HepG2 (cell line): ENCODE data around the gene NUTF2. TPM values are rescaled to one million over a fixed set of nuclear protein-coding genes. Genes with fewer than 3 reads are reported as not detected.
A peak's percentile ranks its signal among the peaks of the same experiment; 100 is the strongest.

Source experiments
- ADNP ChIP-seq: sonication (generic); formaldehyde crosslinking; IDR thresholded peaks from 2 replicates; pipeline ENCODE4 v1.4.0; 2020; ENCODE audit warnings: missing genetic modification reagents
- DNMT1 ChIP-seq: sonication (generic); formaldehyde crosslinking; IDR thresholded peaks from 2 replicates; pipeline ENCODE4 v1.5.1; 2020; ENCODE audit warnings: mild to moderate bottlenecking, missing genetic modification reagents
- HCFC1 ChIP-seq: fragments of 150-350 bp; IDR thresholded peaks from 2 replicates; pipeline ENCODE4 v1.6.1; 2014; ENCODE audit warnings: low read depth, low read length
- HMG20A ChIP-seq: IDR thresholded peaks from 2 replicates; pipeline ENCODE4 v1.6.1; 2016; ENCODE audit warnings: borderline replicate concordance
- IKZF4 ChIP-seq: sonication (generic); formaldehyde crosslinking; IDR thresholded peaks from 2 replicates; pipeline ENCODE4 v1.5.1; 2020; ENCODE audit warnings: borderline replicate concordance, mild to moderate bottlenecking, low read depth, missing genetic modification reagents; ENCODE audit errors: not compliant biosample characterization
- ISX ChIP-seq: sonication (generic); formaldehyde crosslinking; conservative IDR thresholded peaks from 2 replicates; pipeline ENCODE4 v1.5.0; 2020; ENCODE audit warnings: missing genetic modification reagents
- NR2C2 ChIP-seq: sonication (generic); formaldehyde crosslinking; IDR thresholded peaks from 2 replicates; pipeline ENCODE4 v1.4.0; 2020; ENCODE audit warnings: missing genetic modification reagents, mild to moderate bottlenecking, moderate library complexity, borderline replicate concordance
- SNAI1 ChIP-seq: sonication (generic); formaldehyde crosslinking; IDR thresholded peaks from 2 replicates; pipeline ENCODE4 v1.5.0; 2020; ENCODE audit warnings: mild to moderate bottlenecking, missing genetic modification reagents, borderline replicate concordance
- STAG1 ChIP-seq: sonication (generic); formaldehyde crosslinking; IDR thresholded peaks from 2 replicates; pipeline ENCODE4 v1.4.0; 2020; ENCODE audit warnings: missing genetic modification reagents
- SUZ12 ChIP-seq: fragments of 150-350 bp; IDR thresholded peaks from 2 replicates; pipeline ENCODE4 v1.6.1; 2014; ENCODE audit warnings: low read depth, low read length
- ZBTB20 ChIP-seq: sonication (generic); formaldehyde crosslinking; IDR thresholded peaks from 2 replicates; pipeline ENCODE4 v1.8.1; 2023; ENCODE audit warnings: missing genetic modification reagents, low read depth, mild to moderate bottlenecking, borderline replicate concordance
- ZNF569 ChIP-seq: sonication (generic); formaldehyde crosslinking; IDR thresholded peaks from 2 replicates; pipeline ENCODE4 v1.5.0; 2020; ENCODE audit warnings: mild to moderate bottlenecking, missing genetic modification reagents, moderate library complexity, borderline replicate concordance
- ZNF691 ChIP-seq: sonication (generic); formaldehyde crosslinking; IDR thresholded peaks from 2 replicates; pipeline ENCODE4 v1.4.0; 2020; ENCODE audit warnings: missing genetic modification reagents, low read depth, mild to moderate bottlenecking, borderline replicate concordance
- polyA plus RNA-seq, 8 experiments: library from polyadenylated mRNA; depleted of rRNA in 3 of 8; stranded (reverse) in 7 of 8; unstranded in 1 of 8; fragments of >200 nt; fragmentation: Illumina TruSeq in 4 of 8; extraction: Trizol in 4 of 8; gene quantifications; 2 replicates each; pipeline versions ENCODE4 v1.2.1 to v1.2.3, GENCODE V29; 2011 to 2016; ENCODE audit warnings: low read depth in 4 of 8, missing spikeins in 1 of 8, mixed read lengths in 1 of 8; ENCODE audit not compliant: insufficient read depth in 1 of 8
- total RNA-seq, 5 experiments: library from RNA; depleted of rRNA; stranded (reverse); fragments of >200 nt; fragmentation: Illumina TruSeq; extraction: Trizol; gene quantifications; 2 replicates each; pipeline ENCODE4 v1.2.3, GENCODE V29; 2016; ENCODE audit warnings: low read depth in 1 of 5
- TF ChIP-seq, protein P1 (sequence below): sonication (generic); formaldehyde crosslinking; IDR thresholded peaks from 2 replicates; pipeline ENCODE4 v1.5.0; 2020; ENCODE audit warnings: mild to moderate bottlenecking, missing genetic modification reagents, borderline replicate concordance
- TF ChIP-seq, protein P2 (sequence below): sonication (generic); formaldehyde crosslinking; IDR thresholded peaks from 2 replicates; pipeline ENCODE4 v1.5.0; 2020; ENCODE audit warnings: missing genetic modification reagents
- TF ChIP-seq, protein P3 (sequence below): sonication (generic); formaldehyde crosslinking; IDR thresholded peaks from 2 replicates; pipeline ENCODE4 v1.4.0; 2020; ENCODE audit warnings: mild to moderate bottlenecking, low read depth, missing genetic modification reagents
- TF ChIP-seq, protein P4 (sequence below): IDR thresholded peaks from 2 replicates; pipeline ENCODE4 v1.4.0; 2020; ENCODE audit warnings: mild to moderate bottlenecking, missing genetic modification reagents

NUTF2 gene
- total and polyA plus RNA-seq, 2 of the 13 experiments (the other 11 are each of a cell fraction or from before 2014, with no cell fraction given), result 168 to 214 TPM

DNA sequence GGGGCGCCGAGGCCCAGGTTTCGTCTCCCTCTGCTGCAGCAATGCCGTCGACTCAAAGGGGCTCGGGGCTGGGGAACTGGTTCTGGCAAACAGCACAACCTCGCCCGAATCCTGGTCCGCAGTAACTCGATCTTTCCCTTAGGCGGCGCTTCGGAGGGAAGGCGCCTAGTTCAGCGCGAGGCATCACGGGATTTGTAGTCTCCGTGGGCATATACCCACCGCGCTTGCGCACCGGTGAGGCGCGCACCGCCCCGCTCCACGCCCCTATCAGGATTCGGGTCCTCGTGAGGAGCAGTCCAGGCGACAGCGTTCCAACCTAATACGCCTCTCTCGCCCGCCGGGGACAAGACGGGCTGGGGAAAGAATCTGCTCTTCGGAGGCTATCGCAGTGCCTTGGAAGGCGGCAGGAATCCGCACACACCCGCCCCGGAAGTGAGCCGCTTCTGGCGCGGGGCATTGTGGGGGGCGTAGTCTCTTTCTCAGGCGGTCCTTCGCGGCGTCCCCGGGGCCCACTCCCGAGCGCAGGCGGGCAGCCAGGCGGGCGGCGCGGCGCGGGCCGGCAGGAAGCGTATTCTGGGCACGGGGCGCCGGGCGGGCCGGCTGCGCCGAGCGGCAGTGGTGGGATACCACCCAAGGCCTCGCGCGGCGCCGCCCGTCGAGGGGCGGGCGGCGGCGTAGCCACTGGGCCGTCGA, 4.8 kb upstream of the NUTF2 start, which contains the start of gene THAP11 (continued):
- TF ChIP-seq, protein P1, sequence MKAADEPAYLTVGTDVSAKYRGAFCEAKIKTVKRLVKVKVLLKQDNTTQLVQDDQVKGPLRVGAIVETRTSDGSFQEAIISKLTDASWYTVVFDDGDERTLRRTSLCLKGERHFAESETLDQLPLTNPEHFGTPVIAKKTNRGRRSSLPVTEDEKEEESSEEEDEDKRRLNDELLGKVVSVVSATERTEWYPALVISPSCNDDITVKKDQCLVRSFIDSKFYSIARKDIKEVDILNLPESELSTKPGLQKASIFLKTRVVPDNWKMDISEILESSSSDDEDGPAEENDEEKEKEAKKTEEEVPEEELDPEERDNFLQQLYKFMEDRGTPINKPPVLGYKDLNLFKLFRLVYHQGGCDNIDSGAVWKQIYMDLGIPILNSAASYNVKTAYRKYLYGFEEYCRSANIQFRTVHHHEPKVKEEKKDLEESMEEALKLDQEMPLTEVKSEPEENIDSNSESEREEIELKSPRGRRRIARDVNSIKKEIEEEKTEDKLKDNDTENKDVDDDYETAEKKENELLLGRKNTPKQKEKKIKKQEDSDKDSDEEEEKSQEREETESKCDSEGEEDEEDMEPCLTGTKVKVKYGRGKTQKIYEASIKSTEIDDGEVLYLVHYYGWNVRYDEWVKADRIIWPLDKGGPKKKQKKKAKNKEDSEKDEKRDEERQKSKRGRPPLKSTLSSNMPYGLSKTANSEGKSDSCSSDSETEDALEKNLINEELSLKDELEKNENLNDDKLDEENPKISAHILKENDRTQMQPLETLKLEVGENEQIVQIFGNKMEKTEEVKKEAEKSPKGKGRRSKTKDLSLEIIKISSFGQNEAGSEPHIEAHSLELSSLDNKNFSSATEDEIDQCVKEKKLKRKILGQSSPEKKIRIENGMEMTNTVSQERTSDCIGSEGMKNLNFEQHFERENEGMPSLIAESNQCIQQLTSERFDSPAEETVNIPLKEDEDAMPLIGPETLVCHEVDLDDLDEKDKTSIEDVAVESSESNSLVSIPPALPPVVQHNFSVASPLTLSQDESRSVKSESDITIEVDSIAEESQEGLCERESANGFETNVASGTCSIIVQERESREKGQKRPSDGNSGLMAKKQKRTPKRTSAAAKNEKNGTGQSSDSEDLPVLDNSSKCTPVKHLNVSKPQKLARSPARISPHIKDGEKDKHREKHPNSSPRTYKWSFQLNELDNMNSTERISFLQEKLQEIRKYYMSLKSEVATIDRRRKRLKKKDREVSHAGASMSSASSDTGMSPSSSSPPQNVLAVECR (CRISPR knock-in tag), result peak; percentile 80; the same call in 1 of the 2 replicates
- TF ChIP-seq HMG20A (no peak), ADNP (CRISPR knock-in tag) (no peak), IKZF4 (CRISPR knock-in tag) (peak; percentile 62), ISX (CRISPR knock-in tag) (no peak), ZNF691 (CRISPR knock-in tag) (no peak; the same call in 1 of the 2 replicates), ZNF569 (CRISPR knock-in tag) (no peak), SUZ12 (peak; percentile 75), HCFC1 (peak; percentile 95), SNAI1 (no peak), ZBTB20 (peak; percentile 45; the same call in 1 of the 2 replicates), STAG1 (CRISPR knock-in tag) (peak; percentile 48), NR2C2 (CRISPR knock-in tag) (peak; percentile 73), DNMT1 (CRISPR knock-in tag) (no peak)
- TF ChIP-seq, protein P2, sequence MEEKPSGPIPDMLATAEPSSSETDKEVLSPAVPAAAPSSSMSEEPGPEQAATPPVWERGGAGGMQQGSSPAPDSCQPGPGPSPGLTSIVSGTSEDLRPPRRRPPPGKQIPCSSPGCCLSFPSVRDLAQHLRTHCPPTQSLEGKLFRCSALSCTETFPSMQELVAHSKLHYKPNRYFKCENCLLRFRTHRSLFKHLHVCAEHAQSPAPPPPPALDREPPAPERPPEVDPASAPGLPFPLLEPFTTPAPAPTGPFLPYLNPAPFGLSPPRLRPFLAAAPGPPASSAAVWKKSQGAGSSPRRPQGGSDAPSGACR, result no peak; the same call in 1 of the 2 replicates
- TF ChIP-seq, protein P3, sequence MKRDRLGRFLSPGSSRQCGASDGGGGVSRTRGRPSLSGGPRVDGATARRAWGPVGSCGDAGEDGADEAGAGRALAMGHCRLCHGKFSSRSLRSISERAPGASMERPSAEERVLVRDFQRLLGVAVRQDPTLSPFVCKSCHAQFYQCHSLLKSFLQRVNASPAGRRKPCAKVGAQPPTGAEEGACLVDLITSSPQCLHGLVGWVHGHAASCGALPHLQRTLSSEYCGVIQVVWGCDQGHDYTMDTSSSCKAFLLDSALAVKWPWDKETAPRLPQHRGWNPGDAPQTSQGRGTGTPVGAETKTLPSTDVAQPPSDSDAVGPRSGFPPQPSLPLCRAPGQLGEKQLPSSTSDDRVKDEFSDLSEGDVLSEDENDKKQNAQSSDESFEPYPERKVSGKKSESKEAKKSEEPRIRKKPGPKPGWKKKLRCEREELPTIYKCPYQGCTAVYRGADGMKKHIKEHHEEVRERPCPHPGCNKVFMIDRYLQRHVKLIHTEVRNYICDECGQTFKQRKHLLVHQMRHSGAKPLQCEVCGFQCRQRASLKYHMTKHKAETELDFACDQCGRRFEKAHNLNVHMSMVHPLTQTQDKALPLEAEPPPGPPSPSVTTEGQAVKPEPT (CRISPR knock-in tag), result no peak; the same call in 1 of the 2 replicates
- TF ChIP-seq, protein P4, sequence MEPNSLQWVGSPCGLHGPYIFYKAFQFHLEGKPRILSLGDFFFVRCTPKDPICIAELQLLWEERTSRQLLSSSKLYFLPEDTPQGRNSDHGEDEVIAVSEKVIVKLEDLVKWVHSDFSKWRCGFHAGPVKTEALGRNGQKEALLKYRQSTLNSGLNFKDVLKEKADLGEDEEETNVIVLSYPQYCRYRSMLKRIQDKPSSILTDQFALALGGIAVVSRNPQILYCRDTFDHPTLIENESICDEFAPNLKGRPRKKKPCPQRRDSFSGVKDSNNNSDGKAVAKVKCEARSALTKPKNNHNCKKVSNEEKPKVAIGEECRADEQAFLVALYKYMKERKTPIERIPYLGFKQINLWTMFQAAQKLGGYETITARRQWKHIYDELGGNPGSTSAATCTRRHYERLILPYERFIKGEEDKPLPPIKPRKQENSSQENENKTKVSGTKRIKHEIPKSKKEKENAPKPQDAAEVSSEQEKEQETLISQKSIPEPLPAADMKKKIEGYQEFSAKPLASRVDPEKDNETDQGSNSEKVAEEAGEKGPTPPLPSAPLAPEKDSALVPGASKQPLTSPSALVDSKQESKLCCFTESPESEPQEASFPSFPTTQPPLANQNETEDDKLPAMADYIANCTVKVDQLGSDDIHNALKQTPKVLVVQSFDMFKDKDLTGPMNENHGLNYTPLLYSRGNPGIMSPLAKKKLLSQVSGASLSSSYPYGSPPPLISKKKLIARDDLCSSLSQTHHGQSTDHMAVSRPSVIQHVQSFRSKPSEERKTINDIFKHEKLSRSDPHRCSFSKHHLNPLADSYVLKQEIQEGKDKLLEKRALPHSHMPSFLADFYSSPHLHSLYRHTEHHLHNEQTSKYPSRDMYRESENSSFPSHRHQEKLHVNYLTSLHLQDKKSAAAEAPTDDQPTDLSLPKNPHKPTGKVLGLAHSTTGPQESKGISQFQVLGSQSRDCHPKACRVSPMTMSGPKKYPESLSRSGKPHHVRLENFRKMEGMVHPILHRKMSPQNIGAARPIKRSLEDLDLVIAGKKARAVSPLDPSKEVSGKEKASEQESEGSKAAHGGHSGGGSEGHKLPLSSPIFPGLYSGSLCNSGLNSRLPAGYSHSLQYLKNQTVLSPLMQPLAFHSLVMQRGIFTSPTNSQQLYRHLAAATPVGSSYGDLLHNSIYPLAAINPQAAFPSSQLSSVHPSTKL (CRISPR knock-in tag), result peak; percentile 72
